ENCODE data around the gene RHOH.

RHOH gene

GRCh38 chr4:40190465-40190864, 6.4 kb upstream of the RHOH start:
- DNase-seq: no peak

GRCh38 chr4:40190880-40191815, 5.7 kb upstream of the RHOH start:
- DNase-seq: no peak

- DNase-seq: no peak
Measured at GRCh38 chr4:40192114-40193015, 4.5 kb upstream of the RHOH start.

GRCh38 chr4:40193016-40193571, 3.7 kb upstream of the RHOH start:
- no peak for DNase-seq

- no peak for DNase-seq
Measured at GRCh38 chr4:40193578-40193977, 3.3 kb upstream of the RHOH start.

GRCh38 chr4:40194602-40195161, 2.1 kb upstream of the RHOH start:
- DNase-seq: no peak

GRCh38 chr4:40195182-40196177, 1.4 kb upstream of the RHOH start:
- no peak for DNase-seq

GRCh38 chr4:40196272-40196671, 559 bp upstream of the RHOH start:
- DNase-seq: no peak

GRCh38 chr4:40197879-40198689, 1.3 kb downstream of the RHOH start:
- DNase-seq: no peak

- no peak for DNase-seq
Measured at GRCh38 chr4:40199179-40199670, 2.4 kb downstream of the RHOH start.

- DNase-seq: peak; percentile 88
Measured at GRCh38 chr4:40199999-40200874, 3.4 kb downstream of the RHOH start.

GRCh38 chr4:40200875-40201801, 4.3 kb downstream of the RHOH start:
- DNase-seq: no peak

GRCh38 chr4:40201898-40202297, 5.1 kb downstream of the RHOH start:
- no peak for DNase-seq

GRCh38 chr4:40202474-40202873, 5.6 kb downstream of the RHOH start:
- DNase-seq: no peak

- no peak for DNase-seq
Measured at GRCh38 chr4:40204507-40205258, 7.9 kb downstream of the RHOH start.

- DNase-seq: no peak
Measured at GRCh38 chr4:40205259-40206198, 8.7 kb downstream of the RHOH start.
